ENCODE results near the gene CACNA2D3.

The CACNA2D3 gene

GRCh38 chr3:54331341-54331740 is 209.0 kb downstream of the CACNA2D3 start:
- no peak for DNase-seq (ENCODE audit: low spot score)

DNA sequence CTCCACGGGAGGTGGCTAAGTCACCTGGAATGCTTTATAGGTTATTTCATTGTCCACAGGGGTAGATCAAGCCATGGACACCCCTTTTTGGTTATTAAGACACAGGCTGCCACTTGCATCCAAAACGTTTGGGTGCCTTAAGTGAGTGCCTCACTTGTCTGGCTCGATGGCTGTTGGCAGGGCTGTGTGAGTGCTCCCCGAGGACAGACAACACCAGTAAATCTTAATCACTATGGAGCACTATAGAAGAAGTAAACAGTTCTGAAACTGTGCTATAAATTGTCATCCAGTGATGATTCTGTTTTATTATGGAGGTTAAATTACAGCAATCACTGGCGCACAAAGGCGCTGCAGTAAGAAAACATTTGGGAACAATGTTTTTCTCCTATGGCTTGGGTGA is 215.5 kb downstream of the CACNA2D3 start:
- DNase-seq (ENCODE audit: low spot score) = no peak

DNA sequence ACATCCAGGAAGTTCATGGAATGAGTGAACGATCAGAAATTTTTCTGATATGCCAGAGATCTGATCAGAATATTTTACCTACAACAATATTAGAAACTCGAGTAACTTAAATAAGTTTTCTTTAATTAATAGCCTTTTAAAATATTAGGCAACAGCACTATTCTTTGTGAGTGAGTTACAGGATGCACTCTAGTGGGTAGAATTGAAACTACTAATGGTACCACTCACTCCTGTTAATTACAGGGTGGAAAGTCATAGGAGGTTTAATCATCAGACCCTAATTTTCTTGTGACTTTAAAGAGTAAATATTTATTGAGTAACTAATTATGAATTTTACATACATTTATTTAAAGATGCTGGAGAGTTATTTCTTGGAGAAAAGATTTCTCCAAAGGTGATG is 217.3 kb downstream of the CACNA2D3 start:
- DNase-seq (ENCODE audit: low spot score) = no peak

GRCh38 chr3:54341811-54342210 is 219.5 kb downstream of the CACNA2D3 start:
- no peak for DNase-seq (ENCODE audit: low spot score)

GRCh38 chr3:54342676-54343075 is 220.3 kb downstream of the CACNA2D3 start:
- no peak for DNase-seq (ENCODE audit: low spot score)

GRCh38 chr3:54343495-54343894 is 221.1 kb downstream of the CACNA2D3 start:
- DNase-seq (ENCODE audit: low spot score) = no peak

DNA sequence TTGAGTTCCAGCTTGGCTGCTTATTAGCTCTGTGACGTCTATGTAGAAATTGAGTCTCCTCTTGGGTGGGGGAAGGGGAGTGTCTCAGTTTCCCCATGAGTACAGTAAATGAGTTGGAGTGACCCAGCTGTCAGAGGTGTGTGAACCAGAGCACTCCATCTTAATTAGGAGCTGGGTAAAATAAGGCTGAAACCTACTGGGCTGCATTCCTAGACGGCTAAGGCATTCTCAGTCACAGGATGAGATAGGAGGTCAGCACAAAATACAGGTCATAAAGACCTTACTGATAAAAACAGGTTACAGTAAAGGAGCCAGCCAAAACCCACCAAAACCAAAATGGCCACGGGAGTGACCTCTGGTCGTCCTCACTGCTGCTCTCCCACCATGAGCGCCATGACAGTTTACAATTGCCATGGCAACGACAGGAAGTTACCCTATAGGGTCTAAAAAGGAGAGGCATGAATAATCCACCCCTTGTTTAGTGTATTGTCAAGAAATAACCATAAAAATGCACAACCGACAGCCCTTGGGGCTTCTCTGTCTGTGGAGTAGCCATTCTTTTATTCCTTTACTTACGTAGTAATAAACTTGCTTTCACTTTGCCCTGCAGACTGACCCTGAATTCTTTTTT is 222.4 kb downstream of the CACNA2D3 start:
- no peak for DNase-seq (ENCODE audit: low spot score)

DNA sequence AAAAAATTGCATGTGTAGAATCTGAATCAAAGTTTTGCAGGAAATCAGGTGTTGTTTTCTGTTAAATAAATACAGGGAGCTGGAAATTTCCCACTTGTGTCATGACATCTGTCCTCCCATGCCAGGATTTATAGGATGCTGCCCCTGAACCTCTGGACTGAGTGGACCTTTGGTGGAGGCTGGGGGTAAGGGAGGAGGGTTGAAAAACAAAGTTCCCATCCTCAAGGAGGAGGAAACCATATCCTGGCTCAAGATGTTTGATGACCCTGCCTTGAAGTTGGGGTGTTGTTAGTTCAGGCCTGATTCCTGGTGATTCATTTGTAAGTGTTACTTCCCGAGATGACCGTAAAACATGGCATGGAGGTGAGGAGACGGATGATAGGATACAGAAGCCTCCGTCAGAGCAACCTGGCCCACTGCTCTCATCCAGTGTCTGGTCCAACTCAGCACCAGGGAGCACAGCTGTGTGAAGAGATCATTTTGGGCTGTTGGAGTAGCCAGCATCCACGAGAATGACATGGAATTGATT is 223.6 kb downstream of the CACNA2D3 start:
- no peak for DNase-seq (ENCODE audit: low spot score)

- DNase-seq (ENCODE audit: low spot score) = no peak
These were observed 224.7 kb downstream of the CACNA2D3 start for GRCh38 chr3:54347060-54347459.

- no peak for DNase-seq (ENCODE audit: low spot score)
These were observed 225.6 kb downstream of the CACNA2D3 start for GRCh38 chr3:54347933-54348332.

DNA sequence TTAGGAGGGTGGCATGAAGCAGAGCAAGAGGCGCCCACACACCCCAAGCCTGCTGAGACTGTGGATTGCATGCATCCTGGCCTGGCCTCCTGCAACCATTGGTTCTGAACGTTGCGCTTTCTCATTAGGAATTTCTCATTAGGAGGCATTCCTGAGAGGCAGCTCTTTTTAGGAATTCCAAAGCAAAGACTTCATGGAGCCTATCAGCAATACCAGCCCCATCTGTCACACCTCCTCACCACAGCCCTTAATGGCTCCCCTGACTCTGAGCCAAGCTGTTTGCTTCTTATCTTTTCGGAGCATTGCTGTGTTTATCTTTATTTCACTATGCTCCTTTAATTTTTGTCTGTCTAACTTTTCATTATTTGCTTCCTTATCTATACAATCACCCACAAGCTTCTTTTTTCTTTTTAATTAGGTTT is 226.9 kb downstream of the CACNA2D3 start:
- peak; percentile 16 for DNase-seq (ENCODE audit: low spot score)

- no peak for DNase-seq (ENCODE audit: low spot score)
These were observed 227.3 kb downstream of the CACNA2D3 start for GRCh38 chr3:54349691-54350090.

- no peak for DNase-seq (ENCODE audit: low spot score)
These were observed 231.2 kb downstream of the CACNA2D3 start for GRCh38 chr3:54353546-54353945.

DNA sequence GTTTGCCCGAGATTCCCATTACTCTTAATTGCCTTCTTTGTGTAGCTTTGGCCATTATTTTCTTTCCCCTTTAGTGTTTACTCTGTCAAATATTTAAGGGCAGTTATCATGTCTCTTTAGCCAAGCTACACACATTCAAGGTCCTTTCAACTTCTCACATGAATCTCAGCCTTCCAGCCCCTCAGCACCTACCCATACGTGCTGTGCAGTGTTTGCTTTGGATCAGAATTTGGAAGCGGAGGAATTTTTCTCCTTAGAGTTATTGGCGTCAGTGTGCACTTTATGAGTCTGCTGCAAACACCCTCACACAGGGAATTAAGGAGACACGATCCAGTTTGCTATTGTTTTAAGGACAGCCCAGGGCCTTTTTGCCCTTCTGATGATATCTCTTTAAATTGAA is 231.6 kb downstream of the CACNA2D3 start:
- no peak for DNase-seq (ENCODE audit: low spot score)

- no peak for DNase-seq (ENCODE audit: low spot score)
These were observed 233.4 kb downstream of the CACNA2D3 start for GRCh38 chr3:54355800-54356199.

- DNase-seq (ENCODE audit: low spot score) = no peak
These were observed 234.1 kb downstream of the CACNA2D3 start for GRCh38 chr3:54356261-54357045.

DNA sequence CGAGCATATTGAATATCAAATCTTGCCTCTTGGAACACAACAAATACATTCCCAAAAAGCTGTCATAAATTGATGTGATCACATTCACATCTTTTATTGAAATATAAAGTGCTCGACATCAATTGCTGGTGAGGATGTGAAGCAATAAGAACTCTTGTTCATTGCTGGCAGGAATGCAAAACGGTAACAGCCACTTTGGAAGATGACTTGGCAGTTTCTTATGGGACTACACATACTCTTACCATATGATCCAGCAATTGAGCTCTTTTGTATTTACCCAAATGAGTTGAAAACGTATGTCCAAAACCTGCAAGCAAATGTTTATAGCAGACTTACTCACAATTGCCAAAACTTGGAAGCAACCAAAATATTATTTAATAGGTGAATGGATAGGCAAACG is 234.9 kb downstream of the CACNA2D3 start:
- no peak for DNase-seq (ENCODE audit: low spot score)

- DNase-seq (ENCODE audit: low spot score) = no peak
These were observed 236.0 kb downstream of the CACNA2D3 start for GRCh38 chr3:54358316-54358715.

- DNase-seq (ENCODE audit: low spot score) = no peak
These were observed 236.8 kb downstream of the CACNA2D3 start for GRCh38 chr3:54358969-54359694.

DNA sequence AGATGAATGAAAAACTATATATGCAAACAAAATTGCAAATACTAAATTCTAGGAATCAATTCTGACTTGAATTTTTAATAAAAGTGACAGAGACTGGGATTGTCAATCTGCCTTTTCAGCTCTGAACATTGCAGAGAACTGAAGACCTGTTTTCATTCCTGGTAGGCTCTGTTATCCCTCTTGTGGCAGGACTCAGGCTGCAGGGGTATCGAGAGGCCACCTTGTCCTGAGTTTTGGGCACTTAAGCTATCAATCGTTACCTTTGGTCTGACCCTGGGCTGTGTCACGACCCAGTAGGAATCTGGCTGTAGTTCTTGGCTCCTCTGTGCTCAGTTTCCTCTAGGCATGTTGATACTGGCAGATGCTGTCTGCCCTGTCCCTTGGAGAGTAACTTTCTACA is 238.0 kb downstream of the CACNA2D3 start:
- DNase-seq (ENCODE audit: low spot score) = no peak

- DNase-seq (ENCODE audit: low spot score) = no peak
These were observed 239.5 kb downstream of the CACNA2D3 start for GRCh38 chr3:54361746-54362283.

Measured in SK-N-DZ (cell line).